ENCODE data around the gene HRNR.
A peak's percentile ranks its signal among the peaks of the same experiment; 100 is the strongest.
"Not testable (repeated sequence)": the region's sequence is repeated elsewhere in the genome, so short reads cannot be mapped to it uniquely, and the experiment has no call there.

HRNR gene

DNA sequence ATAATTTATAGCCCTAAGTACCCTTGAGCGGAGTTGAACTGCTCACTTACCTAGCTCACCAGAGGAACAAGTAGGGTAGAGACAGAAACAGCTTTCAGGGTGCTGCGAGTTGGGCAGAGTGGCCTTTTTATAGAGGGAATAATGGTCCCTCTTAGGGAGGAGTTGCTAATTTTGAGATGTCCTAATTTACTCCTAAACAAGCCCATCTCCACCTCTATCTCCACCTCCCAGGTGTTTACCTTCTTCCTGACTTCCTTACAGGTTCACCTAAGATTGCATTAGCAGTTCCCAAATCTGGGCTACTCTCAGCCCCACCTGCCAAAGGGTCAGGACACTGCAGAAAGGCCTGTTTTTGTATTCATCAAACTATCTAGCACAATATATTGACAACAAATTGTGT, at the start of gene HRNR:
Gene HRNR (minus strand): TSS at position 101 of the 400 bp plus-strand sequence. CDS start 940 bp downstream, outside the sequence.
- no peak for DNase-seq

- not testable (repeated sequence) for DNase-seq
Observed at GRCh38 chr1:152256394-152256793, 32.4 kb upstream of the HRNR start.

DNA sequence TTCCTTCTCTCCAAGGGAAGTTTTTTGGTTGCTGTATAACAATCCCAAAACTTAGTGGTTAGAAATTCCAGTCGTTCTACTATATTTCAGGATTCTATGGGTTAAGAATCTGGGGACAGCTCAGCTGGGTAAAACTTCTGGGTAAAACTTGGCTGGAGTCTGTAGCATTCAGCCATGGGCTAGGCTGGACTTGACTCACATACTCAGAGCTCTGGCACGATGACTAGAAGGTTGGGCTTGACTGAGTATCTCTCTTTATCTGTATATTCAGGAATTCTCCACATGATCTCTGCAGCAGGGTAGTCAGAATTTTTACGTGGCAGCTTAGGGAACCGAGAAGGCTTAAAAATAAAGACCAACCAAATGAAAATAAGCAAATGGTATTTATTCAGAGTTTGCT, 28.2 kb upstream of the HRNR start:
- no peak for DNase-seq

DNA sequence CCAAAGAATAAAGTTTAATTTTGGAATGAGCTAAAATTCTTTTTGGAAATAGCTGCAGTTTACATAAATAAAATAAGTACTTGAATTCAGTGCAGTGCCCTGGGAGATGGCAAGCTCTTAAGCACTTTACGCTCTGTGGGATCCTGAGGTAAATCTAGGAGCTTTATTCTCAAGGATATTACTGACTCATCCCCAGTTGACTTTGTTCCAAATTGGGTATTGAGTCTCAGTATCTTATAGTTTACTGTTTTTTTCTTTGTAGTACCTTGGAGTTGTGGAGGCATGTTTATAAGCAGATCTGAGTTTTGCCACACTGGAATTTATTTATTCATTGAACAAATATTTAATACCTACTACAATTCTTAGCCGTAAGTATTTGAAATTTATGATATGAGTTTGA, 27.4 kb upstream of the HRNR start:
- no peak for DNase-seq

DNA sequence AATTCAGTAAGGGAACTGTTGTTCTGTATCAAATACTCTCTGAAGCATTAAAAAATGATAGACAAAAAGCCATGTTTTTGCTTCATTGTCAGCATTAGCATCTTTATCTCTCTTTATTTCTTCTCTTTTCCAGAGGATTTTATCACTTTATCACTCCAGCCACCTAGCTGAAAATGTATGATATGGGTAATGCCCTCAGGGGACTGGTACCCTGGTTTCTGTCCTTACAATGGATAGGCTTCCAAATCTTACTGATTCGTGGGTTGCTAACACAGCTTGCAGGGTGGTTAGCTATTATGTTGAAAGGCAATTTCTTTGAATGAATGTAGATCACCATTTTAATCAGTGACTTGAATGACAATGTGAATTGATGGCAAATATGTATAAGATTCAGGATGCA, 23.3 kb upstream of the HRNR start:
- DNase-seq = no peak

- no peak for DNase-seq
Observed at GRCh38 chr1:152244576-152245273, 20.7 kb upstream of the HRNR start.

DNA sequence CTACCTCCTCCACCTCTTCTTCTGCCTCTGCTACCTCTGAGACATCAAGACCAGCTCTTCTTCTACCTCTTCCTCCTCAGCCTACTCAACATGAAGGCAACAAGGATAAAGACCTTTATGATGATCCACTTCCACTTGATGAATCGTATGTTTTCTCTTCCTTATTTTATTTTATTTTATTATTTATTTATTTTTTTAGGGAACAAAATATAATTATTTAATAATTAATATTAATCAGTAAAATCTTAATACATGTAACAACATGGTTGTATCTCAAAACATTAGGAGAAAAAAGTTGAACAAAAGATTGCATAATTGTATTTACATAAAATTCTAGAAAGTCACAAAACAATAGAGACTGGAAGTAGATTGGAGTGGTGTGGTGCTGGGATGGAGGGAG, 13.1 kb upstream of the HRNR start:
- no peak for DNase-seq

GRCh38 chr1:152228831-152229230, 4.8 kb upstream of the HRNR start:
- no peak for DNase-seq

DNA sequence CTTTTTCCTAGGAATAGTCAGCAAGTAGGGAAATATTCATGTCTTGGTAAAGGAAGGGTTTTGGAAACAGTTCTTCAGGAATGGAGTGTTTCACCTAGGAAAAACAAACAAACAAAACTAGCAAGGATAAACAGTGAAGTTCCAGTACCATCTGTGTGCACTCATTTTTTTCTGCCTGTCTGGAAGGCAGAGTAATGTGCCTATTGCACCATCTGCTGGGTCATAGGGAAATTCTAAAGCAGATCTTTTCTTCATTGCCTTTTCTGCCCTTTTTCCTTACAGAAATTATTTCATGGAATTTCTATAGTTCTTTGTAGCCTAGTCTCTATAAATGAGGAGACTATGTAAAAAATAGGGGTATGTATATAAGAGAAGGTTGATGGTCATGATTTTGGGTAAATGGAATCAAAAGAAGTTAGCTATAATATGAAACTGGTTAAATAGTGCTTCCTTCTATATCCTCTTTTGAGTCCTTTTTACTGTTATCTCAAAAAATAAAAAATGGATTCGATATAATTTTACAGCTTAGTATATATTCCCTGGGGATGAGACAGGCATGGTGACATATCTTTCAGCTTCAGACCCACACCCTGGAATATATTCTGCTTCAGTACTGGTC, 3.4 kb upstream of the HRNR start:
- peak; percentile 65 for DNase-seq

DNA sequence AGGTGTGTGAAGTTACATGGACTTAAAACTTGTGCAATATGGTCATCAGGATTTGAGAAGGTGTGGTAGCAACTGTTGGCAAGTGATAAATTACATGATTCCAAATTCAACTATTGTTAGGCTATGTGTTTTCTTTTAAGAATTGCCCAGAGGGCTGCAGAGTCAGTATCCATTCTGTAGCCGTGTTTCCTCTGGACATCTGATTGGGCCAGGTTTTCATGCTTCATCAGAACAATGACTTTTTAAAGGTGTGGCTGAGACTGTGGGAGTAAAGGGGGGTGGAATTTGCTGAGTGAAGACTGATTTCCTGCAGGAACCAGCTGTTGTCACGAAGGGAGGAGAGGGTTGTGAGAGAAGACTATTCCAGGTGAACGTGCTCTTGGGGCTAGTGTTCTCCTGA, 1.7 kb upstream of the HRNR start:
- peak; percentile 2 for DNase-seq

DNA sequence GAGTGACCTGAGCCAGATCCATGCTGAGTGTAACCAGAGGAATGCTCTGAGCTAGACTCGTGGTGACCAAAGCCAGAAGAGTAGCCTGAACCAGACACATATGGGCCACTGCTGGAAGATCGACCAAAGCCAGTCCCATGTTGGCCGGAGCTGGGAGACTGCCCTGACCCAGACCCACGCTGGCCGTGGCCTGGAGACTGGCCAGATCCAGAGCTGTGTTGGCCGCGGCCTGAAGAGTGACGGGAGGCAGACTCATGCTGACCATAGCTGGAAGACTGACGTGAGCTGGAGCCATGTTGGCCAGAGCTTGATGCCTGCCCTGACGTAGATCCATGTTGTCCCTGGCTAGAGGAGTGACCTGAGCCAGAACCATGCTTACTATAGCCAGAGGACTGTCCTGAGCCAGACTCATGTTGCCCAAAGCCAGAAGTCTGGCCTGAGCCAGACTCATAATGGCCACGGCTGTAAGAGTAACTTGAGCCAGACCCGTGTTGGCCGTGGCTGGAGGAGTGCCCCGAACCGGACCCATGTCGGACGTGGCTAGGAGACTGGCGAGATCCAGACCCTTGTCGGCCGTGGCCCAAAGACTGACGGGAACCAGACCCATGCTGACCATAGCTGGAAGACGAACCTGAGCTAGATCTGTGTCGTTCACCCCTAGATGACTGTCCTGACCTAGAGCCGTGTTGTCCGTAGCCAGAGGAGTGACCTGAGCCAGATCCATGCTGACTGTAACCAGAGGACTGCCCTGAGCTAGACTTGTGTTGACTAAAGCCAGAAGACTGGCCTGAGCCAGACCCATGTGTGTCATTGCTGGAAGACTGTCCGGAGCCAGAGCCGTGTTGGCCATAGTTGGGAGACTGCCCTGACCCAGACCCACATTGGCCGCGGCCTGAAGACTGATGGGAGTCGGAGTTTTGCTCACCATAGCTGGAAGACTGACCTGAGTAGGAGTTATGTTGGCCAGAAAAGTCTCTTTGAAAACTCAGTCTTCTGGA, 3.5 kb downstream of the HRNR start:
- no peak for DNase-seq

DNA sequence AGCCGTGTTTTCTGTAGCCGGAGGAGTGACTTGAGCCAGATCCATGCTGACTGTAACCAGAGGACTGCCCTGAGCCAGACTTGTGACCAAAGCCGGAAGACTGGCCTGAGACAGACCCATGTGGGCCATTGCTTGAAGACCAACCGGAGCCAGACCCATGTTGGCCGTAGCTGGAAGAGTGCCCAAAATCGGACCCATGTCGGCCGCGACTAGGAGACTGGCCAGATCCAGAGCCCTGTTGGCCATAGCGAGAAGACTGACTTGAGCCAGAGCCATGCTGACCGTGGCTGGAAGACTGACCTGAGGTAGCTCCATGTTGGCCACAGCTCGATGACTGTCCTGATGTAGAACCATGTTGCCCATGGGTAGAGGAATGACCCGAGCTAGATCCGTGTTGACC, 4.6 kb downstream of the HRNR start:
- DNase-seq = not testable (repeated sequence)

DNA sequence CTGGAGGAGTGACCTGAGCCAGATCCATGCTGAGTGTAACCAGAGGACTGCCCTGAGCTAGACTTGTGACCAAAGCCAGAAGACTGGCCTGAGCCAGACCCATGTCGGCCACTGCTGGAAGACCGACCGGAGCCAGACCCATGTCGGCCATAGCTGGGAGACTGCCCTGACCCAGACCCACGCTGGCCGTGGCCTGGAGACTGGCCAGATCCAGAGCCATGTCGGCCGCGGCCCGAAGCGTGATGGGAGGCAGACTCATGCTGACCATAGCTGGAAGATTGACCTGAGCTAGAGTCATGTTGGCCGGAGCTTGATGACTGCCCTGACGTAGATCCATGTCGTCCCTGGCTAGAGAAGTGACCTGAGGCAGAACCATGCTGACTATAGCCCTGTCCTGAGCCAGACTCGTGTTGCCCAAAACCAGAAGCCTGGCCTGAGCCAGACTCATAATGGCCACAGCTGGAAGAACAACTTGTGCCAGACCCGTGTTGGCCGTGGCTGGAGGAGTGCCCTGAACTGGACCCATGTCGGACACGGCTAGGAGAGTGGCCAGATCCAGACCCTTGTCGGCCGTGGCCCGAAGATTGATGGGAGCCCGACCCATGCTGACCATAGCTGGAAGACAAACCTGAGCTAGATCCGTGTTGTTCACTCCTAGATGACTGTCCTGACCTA, 5.1 kb downstream of the HRNR start:
- no peak for DNase-seq

- DNase-seq = not testable (repeated sequence)
Observed at GRCh38 chr1:152215604-152216003, 8.4 kb downstream of the HRNR start.

- not testable (repeated sequence) for DNase-seq
Observed at GRCh38 chr1:152214911-152215310, 9.1 kb downstream of the HRNR start.

DNA sequence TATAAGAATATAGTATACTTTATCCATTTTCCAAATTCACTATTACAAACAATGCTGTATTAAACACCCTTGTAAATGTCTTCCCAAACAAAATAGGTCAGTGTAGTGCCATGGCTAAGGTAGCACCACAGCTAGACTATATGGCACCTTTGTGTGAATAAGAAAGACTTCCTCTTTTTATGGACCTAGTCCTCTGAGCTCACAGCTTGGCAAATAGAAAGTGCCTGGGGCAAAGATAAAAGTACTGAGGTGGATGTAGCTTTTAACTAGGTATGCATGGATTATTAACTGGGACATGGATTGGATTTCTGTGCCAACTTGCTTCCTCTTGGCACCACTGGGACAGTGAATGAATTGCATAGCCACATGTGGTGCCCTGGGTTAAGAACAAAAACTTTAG, 25.0 kb downstream of the HRNR start:
- no peak for DNase-seq

DNA sequence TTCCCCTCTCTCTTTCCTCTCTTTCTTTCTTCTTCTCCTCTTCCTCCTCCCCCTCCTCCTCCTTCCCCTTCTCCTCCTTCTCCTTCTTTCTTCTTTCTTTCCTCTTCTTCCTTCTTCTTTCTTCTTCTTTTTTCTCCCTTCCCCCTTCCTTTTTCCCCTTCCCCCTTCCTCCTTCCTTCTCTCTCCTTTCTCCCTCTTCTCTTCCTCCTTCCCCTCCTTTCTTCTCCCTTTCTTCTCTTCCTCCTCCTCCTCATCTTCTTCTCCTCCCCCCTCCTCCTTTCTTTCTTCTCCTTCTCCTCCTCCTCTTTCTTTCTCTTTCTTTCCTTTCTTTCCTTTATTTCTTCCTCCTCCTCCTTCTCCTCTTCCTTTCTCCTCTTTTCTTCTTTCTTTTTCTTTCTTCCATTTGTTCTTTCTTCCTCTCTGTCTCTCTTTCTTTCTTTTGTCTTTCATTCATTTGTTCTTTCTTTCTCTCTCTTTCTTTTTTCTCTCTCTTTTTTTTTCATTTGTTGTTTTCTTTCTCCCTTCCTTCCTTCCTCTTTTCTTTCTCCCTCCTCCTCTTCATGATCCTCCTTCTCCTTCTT, 26.5 kb downstream of the HRNR start:
- no peak for DNase-seq

- no peak for DNase-seq
Observed at GRCh38 chr1:152191711-152192110, 32.3 kb downstream of the HRNR start.

DNA sequence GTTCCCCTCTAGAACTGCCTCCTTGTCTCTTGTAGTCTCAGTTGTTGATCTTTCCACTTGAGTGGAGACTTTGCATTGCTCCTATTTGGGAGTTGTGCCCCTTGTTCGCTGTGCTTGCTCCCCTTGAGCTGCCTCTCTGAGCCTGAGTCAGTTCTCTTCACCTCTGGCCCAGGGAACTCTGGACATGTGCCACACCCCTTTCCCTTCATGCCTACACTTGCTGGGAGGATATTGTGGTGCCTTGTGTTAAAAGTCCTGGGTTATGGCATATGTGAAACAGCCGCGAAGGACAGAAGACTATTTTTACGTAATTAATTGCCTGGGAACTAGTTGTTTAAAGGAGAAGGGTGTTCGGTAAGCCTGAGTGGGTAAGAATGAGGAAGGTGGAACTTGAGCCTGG, 32.7 kb downstream of the HRNR start:
- DNase-seq = no peak

GRCh38 chr1:152190589-152190988, 33.4 kb downstream of the HRNR start:
- no peak for DNase-seq

DNA sequence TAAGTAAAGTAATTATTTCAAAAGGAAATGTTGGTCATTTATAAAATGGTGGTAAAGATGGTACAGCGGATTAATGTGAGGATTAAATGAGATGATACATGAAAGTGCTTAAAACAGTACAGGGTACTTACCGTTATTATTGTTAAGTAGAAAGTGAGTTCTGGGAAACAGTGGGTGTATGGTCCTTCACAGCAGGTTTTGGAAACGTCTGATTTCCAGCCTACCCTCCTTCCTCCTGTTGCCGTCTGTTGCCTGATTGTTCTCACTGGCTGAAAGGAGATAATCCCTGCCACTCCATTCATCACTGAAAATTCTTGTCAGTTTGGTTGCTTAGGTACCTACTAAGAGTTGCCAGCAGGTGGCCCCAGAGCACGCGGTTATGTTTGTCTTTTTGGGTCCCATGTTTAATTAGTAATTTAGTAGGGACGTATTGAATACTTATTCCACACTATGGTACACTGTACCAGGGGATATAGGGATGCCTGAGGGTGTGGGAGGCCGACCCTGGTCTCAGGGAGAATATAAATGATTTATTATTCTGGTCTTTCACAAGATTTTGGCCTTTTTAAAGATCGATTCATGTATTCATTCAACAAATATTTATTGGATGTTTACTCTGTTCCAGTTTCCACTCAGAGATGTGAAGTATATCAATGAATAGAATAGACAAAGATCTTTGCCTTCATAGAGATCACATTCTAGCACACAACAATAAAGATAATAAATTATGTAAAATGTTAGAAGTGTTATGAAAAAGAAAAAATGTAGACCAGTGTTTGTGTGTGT, 34.1 kb downstream of the HRNR start:
- DNase-seq = peak; percentile 87
